HG03097 (cell line): Measurements from ENCODE around the gene CNTN5.

ENCODE experiments used
- ATAC-seq: cut with Tn5 transposase; IDR thresholded peaks from one replicate; pipeline ENCODE4 v1.9.1; 2021; ENCODE audit not compliant: unreplicated experiment, low FRiP score

The CNTN5 gene

GRCh38 chr11:100008417-100008816, 987.7 kb downstream of the CNTN5 start:
- no peak for ATAC-seq

GRCh38 chr11:100009728-100010127, 989.0 kb downstream of the CNTN5 start:
- ATAC-seq: no peak

- ATAC-seq: no peak
These were observed 989.6 kb downstream of the CNTN5 start for GRCh38 chr11:100010393-100010792.

GRCh38 chr11:100011697-100012096, 990.9 kb downstream of the CNTN5 start:
- no peak for ATAC-seq

- no peak for ATAC-seq
These were observed 992.3 kb downstream of the CNTN5 start for GRCh38 chr11:100013011-100013410.

- ATAC-seq: no peak
These were observed 1011.2 kb downstream of the CNTN5 start for GRCh38 chr11:100031973-100032372.

GRCh38 chr11:100061006-100061405, 1040.3 kb downstream of the CNTN5 start:
- ATAC-seq: no peak

GRCh38 chr11:100066399-100066798, 1045.7 kb downstream of the CNTN5 start:
- ATAC-seq: no peak

- ATAC-seq: no peak
These were observed 1047.4 kb downstream of the CNTN5 start for GRCh38 chr11:100068116-100068515.

GRCh38 chr11:100072131-100072530, 1051.4 kb downstream of the CNTN5 start:
- no peak for ATAC-seq

GRCh38 chr11:100080381-100080780, 1059.6 kb downstream of the CNTN5 start:
- no peak for ATAC-seq

GRCh38 chr11:100080821-100081220, 1060.1 kb downstream of the CNTN5 start:
- no peak for ATAC-seq

- ATAC-seq: no peak
These were observed 1072.9 kb downstream of the CNTN5 start for GRCh38 chr11:100093698-100094097.

GRCh38 chr11:100094121-100094865, 1073.5 kb downstream of the CNTN5 start:
- no peak for ATAC-seq

GRCh38 chr11:100095809-100096208, 1075.1 kb downstream of the CNTN5 start:
- ATAC-seq: no peak

GRCh38 chr11:100098560-100098959, 1077.8 kb downstream of the CNTN5 start:
- ATAC-seq: no peak

- no peak for ATAC-seq
These were observed 1084.7 kb downstream of the CNTN5 start for GRCh38 chr11:100105255-100105981.

GRCh38 chr11:100105982-100106358, 1085.2 kb downstream of the CNTN5 start:
- ATAC-seq: no peak

- ATAC-seq: no peak
These were observed 1098.4 kb downstream of the CNTN5 start for GRCh38 chr11:100119176-100119575.

- no peak for ATAC-seq
These were observed 1112.4 kb downstream of the CNTN5 start for GRCh38 chr11:100133114-100133513.

- ATAC-seq: no peak
These were observed 1120.5 kb downstream of the CNTN5 start for GRCh38 chr11:100141201-100141600.

- ATAC-seq: no peak
These were observed 1131.2 kb downstream of the CNTN5 start for GRCh38 chr11:100151944-100152343.
